Measurements from ENCODE around the gene TMEM185A. TPM values are rescaled to one million over a fixed set of nuclear protein-coding genes. Genes with fewer than 3 reads are reported as not detected.
"Not testable (repeated sequence)": the region's sequence is repeated elsewhere in the genome, so short reads cannot be mapped to it uniquely, and the experiment has no call there.

The TMEM185A gene
- total RNA-seq, 2 experiments from 2014 or later = 6.3 to 7.2 TPM

DNA sequence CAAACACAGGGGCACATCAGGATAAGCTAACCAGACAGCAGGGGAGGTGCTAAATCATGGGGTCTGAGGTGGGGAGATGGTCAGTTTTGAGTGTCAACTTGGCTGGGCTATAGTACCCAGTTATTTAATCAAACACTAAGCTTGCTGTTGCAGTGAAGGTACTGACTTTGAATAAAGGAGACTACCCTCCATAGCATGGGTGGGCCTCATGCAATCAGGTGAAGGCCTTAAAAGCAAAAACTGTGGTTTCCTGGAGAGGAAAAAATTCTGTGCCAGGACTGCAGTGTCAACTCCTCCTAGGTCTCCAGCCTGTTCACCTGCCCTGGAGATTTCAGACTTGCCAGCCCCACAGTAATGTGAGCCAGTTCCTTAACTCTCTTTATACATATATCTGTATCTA lies 23.9 kb downstream of the TMEM185A start:
- no peaks in the 10 kb centered on the region for H3K9me3 Mint-ChIP-seq
- peaks cover 16% of the 10 kb centered on the region for H3K36me3 ChIP-seq (ENCODE audit: insufficient read depth, low read length)
- H3K4me1 Mint-ChIP-seq (ENCODE audit: low read depth) = peaks cover 7% of the 10 kb centered on the region
- H3K4me3 Mint-ChIP-seq = no peak overlapping the region
- no peak overlapping the region for H3K4me3 ChIP-seq (ENCODE audit: low read length)
- H3K36me3 Mint-ChIP-seq (ENCODE audit: low read depth) = peaks cover 57% of the 10 kb centered on the region
- no peaks in the 10 kb centered on the region for H3K4me1 ChIP-seq (ENCODE audit: insufficient read depth, low read length)
- ATAC-seq (ENCODE audit: poor library complexity) (no peak), DNase-seq (no peak)
- ChIA-PET POLR2A (no interaction called here), CTCF (no interaction called here)
- no peak overlapping the region for H3K27ac ChIP-seq (ENCODE audit: low read depth in 1 of 2, low read length in 2 of 2)
- intact Hi-C loops (cut with DNase I, micrococcal nuclease) = no loop called here
- H3K27ac Mint-ChIP-seq = no peak overlapping the region
- no peaks in the 10 kb centered on the region for H3K27me3 ChIP-seq (ENCODE audit: control insufficient read depth in 1 of 2, insufficient read depth in 2 of 2, low read length in 2 of 2)
- H3K27me3 Mint-ChIP-seq = no peaks in the 10 kb centered on the region
- H3K9me3 ChIP-seq (ENCODE audit: control insufficient read depth in 1 of 2, insufficient read depth in 1 of 2, low read length in 2 of 2) = no peaks in the 10 kb centered on the region
- TF ChIP-seq, protein P1, sequence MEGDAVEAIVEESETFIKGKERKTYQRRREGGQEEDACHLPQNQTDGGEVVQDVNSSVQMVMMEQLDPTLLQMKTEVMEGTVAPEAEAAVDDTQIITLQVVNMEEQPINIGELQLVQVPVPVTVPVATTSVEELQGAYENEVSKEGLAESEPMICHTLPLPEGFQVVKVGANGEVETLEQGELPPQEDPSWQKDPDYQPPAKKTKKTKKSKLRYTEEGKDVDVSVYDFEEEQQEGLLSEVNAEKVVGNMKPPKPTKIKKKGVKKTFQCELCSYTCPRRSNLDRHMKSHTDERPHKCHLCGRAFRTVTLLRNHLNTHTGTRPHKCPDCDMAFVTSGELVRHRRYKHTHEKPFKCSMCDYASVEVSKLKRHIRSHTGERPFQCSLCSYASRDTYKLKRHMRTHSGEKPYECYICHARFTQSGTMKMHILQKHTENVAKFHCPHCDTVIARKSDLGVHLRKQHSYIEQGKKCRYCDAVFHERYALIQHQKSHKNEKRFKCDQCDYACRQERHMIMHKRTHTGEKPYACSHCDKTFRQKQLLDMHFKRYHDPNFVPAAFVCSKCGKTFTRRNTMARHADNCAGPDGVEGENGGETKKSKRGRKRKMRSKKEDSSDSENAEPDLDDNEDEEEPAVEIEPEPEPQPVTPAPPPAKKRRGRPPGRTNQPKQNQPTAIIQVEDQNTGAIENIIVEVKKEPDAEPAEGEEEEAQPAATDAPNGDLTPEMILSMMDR (IDR thresholded peaks at IDR 0.05) = no peak

GRCh38 chrX:149605248-149605885 lies 26.2 kb downstream of the TMEM185A start:
- H3K4me3 Mint-ChIP-seq; H3K4me1 ChIP-seq (ENCODE audit: insufficient read depth, low read length); H3K27ac ChIP-seq (ENCODE audit: low read depth in 1 of 2, low read length in 2 of 2); H3K4me3 ChIP-seq (ENCODE audit: low read length); H3K9me3 Mint-ChIP-seq; ATAC-seq (ENCODE audit: poor library complexity); intact Hi-C loops (cut with DNase I, micrococcal nuclease); H3K27ac Mint-ChIP-seq; CTCF ChIA-PET; H3K4me1 Mint-ChIP-seq (ENCODE audit: low read depth); POLR2A ChIA-PET; H3K27me3 ChIP-seq (ENCODE audit: control insufficient read depth in 1 of 2, insufficient read depth in 2 of 2, low read length in 2 of 2); H3K9me3 ChIP-seq (ENCODE audit: control insufficient read depth in 1 of 2, insufficient read depth in 1 of 2, low read length in 2 of 2); H3K27me3 Mint-ChIP-seq; DNase-seq: not testable (repeated sequence)
- H3K36me3 ChIP-seq (ENCODE audit: insufficient read depth, low read length) = peaks cover 16% of the 10 kb centered on the region
- peaks cover 55% of the 10 kb centered on the region for H3K36me3 Mint-ChIP-seq (ENCODE audit: low read depth)

DNA sequence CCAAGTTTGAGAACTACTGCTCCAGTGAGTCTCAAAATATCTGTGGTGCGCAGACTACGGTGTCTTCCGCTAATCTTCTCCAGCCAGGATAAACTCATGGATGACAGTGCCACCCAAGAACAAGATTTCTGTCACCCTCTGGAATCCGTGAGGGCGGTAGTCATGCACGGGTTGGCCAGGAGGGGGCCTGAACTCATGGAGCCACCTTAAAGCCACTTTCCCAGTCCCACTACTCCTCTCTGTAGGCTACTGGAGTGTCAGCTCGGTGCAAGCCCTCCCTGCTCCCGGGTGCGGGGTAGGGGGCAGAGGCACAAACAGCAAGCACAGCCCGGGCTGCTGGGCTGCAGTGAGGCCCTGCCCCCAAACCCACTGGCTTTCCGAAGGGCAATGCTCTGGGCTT lies 33.0 kb downstream of the TMEM185A start:
- H3K27me3 Mint-ChIP-seq; H3K27ac ChIP-seq (ENCODE audit: low read depth in 1 of 2, low read length in 2 of 2); H3K4me3 ChIP-seq (ENCODE audit: low read length); ATAC-seq (ENCODE audit: poor library complexity); H3K27ac Mint-ChIP-seq; DNase-seq; H3K9me3 Mint-ChIP-seq; CTCF ChIA-PET; H3K27me3 ChIP-seq (ENCODE audit: control insufficient read depth in 1 of 2, insufficient read depth in 2 of 2, low read length in 2 of 2); H3K4me1 ChIP-seq (ENCODE audit: insufficient read depth, low read length); H3K4me1 Mint-ChIP-seq (ENCODE audit: low read depth); intact Hi-C loops (cut with DNase I, micrococcal nuclease); POLR2A ChIA-PET; H3K4me3 Mint-ChIP-seq; H3K36me3 ChIP-seq (ENCODE audit: insufficient read depth, low read length); H3K9me3 ChIP-seq (ENCODE audit: control insufficient read depth in 1 of 2, insufficient read depth in 1 of 2, low read length in 2 of 2): not testable (repeated sequence)
- peaks cover 13% of the 10 kb centered on the region for H3K36me3 Mint-ChIP-seq (ENCODE audit: low read depth)

GRCh38 chrX:149595943-149596342 lies 35.6 kb downstream of the TMEM185A start:
- H3K9me3 ChIP-seq (ENCODE audit: control insufficient read depth in 1 of 2, insufficient read depth in 1 of 2, low read length in 2 of 2); H3K36me3 Mint-ChIP-seq (ENCODE audit: low read depth); H3K9me3 Mint-ChIP-seq; ATAC-seq (ENCODE audit: poor library complexity); DNase-seq; H3K4me1 Mint-ChIP-seq (ENCODE audit: low read depth); H3K27ac Mint-ChIP-seq; H3K27ac ChIP-seq (ENCODE audit: low read depth in 1 of 2, low read length in 2 of 2); H3K4me3 ChIP-seq (ENCODE audit: low read length); POLR2A ChIA-PET; H3K27me3 ChIP-seq (ENCODE audit: control insufficient read depth in 1 of 2, insufficient read depth in 2 of 2, low read length in 2 of 2); H3K36me3 ChIP-seq (ENCODE audit: insufficient read depth, low read length); CTCF ChIA-PET; H3K27me3 Mint-ChIP-seq; H3K4me1 ChIP-seq (ENCODE audit: insufficient read depth, low read length); intact Hi-C loops (cut with DNase I, micrococcal nuclease); H3K4me3 Mint-ChIP-seq: not testable (repeated sequence)

- H3K4me1 ChIP-seq (ENCODE audit: insufficient read depth, low read length); H3K36me3 Mint-ChIP-seq (ENCODE audit: low read depth); ATAC-seq (ENCODE audit: poor library complexity); intact Hi-C loops (cut with DNase I, micrococcal nuclease); H3K4me3 ChIP-seq (ENCODE audit: low read length); H3K36me3 ChIP-seq (ENCODE audit: insufficient read depth, low read length); H3K4me3 Mint-ChIP-seq; DNase-seq; H3K4me1 Mint-ChIP-seq (ENCODE audit: low read depth); H3K27ac Mint-ChIP-seq; H3K27me3 ChIP-seq (ENCODE audit: control insufficient read depth in 1 of 2, insufficient read depth in 2 of 2, low read length in 2 of 2); H3K9me3 ChIP-seq (ENCODE audit: control insufficient read depth in 1 of 2, insufficient read depth in 1 of 2, low read length in 2 of 2); POLR2A ChIA-PET; H3K27ac ChIP-seq (ENCODE audit: low read depth in 1 of 2, low read length in 2 of 2); H3K27me3 Mint-ChIP-seq; H3K9me3 Mint-ChIP-seq; CTCF ChIA-PET: not testable (repeated sequence)
Measured at GRCh38 chrX:149595214-149595613, 36.4 kb downstream of the TMEM185A start, which contains the start of gene HSFX2. Gene HSFX2 (minus strand): TSS chrX:149595314. CDS start chrX:149594700, 614 bp downstream.

GRCh38 chrX:149590993-149591392 lies 40.6 kb downstream of the TMEM185A start:
- H3K27ac Mint-ChIP-seq; CTCF ChIA-PET; H3K9me3 ChIP-seq (ENCODE audit: control insufficient read depth in 1 of 2, insufficient read depth in 1 of 2, low read length in 2 of 2); intact Hi-C loops (cut with DNase I, micrococcal nuclease); H3K36me3 ChIP-seq (ENCODE audit: insufficient read depth, low read length); H3K4me1 ChIP-seq (ENCODE audit: insufficient read depth, low read length); H3K9me3 Mint-ChIP-seq; H3K36me3 Mint-ChIP-seq (ENCODE audit: low read depth); H3K27me3 Mint-ChIP-seq; H3K4me1 Mint-ChIP-seq (ENCODE audit: low read depth); H3K27me3 ChIP-seq (ENCODE audit: control insufficient read depth in 1 of 2, insufficient read depth in 2 of 2, low read length in 2 of 2); H3K4me3 Mint-ChIP-seq; H3K27ac ChIP-seq (ENCODE audit: low read depth in 1 of 2, low read length in 2 of 2); H3K4me3 ChIP-seq (ENCODE audit: low read length); ATAC-seq (ENCODE audit: poor library complexity); POLR2A ChIA-PET; DNase-seq: not testable (repeated sequence)

Measured in CD4-positive, alpha-beta T cell (primary cell).